HuH-7 (cell line): ENCODE results near the gene LRTM2.
"Not testable (repeated sequence)": the region's sequence is repeated elsewhere in the genome, so short reads cannot be mapped to it uniquely, and the experiment has no call there.

Experiments used
- DNase-seq: peaks from one replicate; pipeline ENCODE4 v3.0.0; 2011; ENCODE audit warnings: low spot score

LRTM2 gene

DNA sequence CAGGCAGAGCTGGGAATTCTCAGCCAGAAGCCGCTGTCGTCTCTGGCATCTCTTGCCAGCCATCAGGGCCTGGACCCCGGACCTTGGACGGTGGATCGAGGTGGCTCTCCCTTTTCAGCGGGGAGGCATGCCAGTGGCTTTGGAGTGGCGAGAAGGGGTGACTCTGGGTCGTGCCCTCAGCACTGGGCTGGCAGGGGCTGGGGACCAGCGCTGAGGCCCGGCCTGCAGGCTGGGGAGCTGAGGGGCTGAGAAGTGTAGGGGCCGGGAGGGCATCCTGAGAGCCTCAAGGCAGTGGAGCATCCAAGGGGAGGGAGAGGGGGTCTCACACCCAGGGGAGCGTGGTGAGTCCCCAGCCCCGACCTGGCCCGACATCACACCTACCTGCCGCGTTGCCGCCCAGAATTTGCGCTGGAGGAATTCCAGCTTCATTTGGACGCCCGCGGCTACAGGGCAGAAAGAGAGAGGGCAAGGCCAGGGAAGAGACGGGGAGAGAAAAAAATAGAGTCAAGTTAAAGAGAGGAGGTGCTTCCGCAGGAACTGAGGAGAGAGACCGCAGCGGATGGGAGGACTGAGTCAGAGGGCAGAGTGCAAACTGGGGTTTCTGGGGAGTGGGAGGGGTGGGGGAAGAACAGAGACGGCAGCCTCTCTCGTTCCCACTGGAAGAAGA is 9.0 kb upstream of the LRTM2 start:
- no peak for DNase-seq

DNA sequence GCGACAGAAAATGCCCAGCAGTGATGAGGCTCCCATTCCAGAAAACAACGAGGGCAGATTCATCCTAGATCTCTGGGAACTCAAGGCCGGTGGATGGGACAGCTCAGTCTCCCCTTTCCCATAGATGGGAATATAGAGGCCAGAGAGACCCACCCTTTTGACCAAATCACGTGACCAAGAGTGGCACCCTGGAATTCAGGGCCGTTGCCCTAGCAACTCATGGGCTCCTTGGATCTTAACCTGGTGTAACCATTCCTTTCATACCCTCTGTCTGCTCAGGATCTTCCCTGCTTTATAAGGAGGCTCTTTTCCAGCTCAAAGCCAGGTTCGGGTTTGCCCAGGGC is 8.4 kb upstream of the LRTM2 start:
- DNase-seq, result no peak

DNA sequence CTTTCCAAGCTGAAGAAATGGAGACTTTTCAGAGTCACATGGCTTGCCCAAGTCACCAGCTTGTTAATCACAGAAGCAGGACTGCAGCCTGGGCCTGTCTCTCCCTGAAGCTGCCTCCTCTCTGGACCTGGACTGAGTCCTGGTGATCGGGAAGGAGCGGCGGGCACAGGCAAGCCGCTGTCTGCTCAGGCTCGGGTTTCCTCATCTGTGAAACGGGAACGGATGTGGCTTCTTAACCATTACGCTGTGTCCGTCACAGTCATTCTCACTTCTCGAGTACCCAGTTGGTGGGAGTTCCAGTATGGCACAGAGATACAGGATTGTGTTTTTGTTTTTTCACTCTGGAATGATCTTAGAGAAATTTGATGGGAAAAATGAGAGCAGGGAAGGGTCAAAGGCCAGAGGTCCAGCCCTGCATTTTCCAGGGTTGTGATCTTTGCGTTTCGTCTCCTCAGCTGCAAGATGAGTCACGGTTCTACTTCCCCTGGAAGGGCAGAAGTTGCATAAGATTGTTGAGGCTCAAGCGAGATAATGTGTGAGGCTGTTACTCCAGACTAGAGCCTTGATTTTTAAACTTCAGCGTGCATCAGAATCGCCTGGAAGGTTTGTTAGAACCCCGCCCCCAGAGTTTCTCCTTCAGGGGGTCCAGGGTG is 7.6 kb upstream of the LRTM2 start:
- no peak for DNase-seq

DNA sequence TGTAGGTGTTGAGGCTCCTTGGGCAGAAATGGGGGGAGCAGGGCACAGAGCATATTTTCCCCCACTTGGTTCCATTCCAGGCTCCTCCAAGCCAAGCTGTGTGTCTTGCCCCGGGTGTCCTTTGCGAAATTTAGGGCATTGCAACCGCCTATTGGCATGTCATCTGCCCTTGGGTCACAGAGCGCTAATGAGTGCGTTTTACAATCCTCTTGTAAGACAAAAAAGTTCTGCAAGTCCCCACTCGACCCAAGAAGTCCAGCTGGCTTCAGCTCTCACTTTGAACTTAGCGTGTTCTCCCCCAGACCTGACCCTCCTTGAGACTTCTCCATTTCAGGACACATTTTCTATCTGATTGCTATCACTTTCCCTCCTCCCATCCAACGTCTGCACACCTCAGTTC is 6.1 kb upstream of the LRTM2 start:
- DNase-seq, result no peak

DNA sequence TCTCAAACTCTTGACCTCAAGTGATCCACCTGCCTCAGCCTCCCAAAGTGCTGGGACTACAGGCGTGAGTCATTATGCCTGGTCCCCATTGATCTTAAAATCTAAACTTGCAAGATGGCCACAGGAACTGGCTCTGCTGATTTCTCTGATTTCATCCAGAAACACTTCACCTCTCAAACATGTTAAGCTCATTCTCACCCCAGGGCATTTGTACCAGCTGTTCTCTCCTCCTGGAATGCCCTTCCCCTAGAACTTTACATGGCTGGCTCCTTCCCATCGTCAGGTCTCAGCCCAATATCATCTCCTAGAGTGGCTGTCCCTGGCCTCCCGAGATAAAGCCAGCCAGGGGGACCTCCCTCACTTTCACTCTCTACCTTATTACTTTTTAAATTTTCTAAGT is 5.3 kb upstream of the LRTM2 start:
- DNase-seq, result no peak

DNA sequence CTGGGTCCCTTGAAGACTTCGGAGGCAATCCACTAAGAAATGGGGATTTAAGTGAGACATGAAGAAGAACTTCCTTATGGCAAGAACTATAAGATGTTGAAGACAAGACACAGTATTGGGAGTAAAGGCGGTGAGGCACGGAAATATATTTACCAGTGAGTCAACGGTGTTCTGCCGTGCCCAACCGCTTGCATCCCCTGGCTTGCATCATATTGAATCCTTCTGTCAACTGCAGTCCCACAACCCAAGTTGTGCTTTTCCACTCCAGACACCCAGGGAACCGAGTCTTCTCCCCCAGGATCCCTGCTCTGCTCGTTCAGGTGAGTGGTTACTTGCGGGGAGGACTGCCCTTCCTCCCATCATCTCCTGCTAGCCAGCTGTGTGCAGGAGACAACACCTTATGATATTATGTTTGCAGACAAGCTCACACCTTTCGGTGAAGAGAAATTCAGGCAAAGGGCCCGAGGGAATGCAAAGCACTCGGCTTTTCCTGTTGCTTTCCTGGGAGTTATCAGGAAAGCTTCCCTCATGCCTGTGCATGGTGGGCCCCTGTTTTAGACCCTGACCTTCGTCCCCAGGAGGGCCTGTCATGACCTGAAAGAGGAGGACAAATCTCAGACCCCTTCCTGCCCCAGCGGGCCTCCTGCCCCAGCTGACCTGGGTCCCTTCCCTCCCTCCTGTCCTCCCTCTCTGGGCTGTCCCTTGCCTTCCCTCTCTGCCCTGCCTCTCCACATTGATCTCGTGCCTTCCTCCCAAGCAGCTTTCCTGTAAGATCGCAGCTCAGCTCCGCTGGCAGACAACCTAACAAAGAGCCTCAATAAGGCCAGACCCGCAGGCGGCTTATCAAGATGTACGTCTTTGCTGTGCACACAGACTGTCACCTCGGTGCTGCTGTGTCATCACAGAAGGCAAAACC is 4.3 kb upstream of the LRTM2 start:
- no peak for DNase-seq

DNA sequence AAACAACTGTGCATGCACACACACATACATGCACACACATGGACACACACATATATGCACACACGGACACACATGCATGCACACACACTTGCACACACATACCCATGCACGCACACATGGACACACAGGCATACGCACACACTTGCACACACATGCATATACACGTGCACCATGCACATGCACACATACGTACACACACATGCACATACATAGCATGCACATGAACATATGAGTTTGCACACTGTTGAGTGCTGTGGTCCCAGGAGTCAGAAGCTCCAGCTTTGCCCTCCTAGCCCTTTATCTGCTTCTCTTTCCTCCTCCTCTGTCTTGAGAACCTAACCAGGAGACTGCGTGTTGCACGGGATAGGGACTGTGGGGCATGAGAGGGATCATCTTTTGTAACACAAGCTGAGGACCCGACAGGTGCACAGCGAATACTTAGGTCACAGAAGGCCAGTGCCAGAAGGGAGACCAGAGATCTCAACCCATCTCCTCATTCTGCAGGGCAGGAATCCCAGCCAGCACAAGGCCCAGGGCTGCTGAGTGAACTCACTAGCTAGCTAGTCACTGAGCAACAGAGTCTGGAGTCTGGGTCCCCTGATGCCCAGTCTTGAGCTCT is 3.5 kb upstream of the LRTM2 start:
- no peak for DNase-seq

DNA sequence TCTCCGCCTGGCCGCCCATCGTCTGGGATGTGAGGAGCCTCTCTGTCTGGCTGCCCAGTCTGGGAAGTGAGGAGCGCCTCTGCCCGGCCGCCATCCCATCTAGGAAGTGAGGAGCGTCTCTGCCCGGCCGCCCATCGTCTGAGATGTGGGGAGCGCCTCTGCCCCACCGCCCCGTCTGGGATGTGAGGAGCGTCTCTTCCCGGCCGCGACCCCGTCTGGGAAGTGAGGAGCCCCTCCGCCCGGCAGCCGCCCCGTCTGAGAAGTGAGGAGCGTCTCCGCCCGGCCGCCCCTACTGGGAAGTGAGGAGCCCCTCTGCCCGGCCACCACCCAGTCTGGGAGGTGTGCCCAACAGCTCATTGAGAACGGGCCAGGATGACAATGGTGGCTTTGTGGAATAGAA is 2.4 kb upstream of the LRTM2 start:
- not testable (repeated sequence) for DNase-seq

DNA sequence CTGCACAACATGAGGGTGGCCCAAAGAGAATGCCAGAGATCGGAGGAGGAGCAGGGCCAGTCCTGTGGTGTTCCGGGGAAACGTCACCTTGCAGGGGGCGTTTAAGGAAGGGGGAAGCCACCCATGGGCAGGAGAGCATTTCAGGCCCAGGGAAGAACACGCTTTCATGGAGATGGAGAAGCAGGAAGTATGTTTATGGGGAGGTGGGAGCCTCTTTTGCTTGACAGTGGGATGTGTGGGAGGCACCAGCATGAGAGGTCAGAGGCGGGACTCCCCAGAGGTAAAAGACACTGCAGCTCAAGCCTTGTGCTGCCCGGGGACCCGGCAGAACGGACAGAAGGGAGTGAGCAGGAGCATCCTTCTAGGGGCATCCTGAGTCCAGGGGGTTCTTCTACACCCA is 1.3 kb upstream of the LRTM2 start:
- DNase-seq, result no peak

DNA sequence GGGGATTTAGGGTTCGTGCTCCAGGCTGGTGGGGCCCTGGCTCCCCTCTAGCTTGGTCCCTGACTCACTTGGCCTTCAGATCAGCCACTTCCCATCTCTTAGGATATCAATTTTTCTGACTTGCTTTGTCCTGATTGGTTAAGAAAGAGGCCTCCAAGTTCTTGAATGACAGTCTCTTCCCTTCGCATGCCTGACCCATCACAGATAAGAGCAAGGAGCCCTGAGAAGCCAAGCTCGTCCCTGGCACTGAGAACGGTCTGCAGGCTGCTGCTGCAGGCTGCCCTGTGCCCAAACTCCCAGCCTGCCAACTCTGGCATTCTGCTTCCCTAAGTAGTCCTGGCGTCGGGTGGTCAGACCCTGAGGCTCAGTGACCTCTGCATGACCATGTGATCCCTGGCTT is 794 bp upstream of the LRTM2 start:
- DNase-seq, result no peak

DNA sequence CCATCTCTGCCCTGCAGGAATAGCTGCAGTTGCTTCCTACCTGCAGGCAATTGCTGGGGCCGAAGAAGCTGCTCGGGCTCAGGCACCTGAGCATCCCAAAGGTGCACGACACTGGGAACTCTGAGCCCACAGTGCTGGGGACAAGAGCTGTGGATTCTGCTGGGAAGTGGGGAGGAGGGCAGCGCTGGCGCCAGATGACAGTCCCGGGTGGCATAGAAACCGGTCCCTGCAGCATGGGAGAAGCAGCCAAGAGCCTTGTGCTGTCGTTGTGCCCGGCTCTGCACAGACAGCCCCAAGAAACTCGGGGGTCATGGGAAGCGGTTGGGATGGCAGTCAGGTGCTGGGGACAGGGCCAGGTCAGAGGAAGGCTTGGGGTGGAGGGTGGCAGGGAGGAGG is 529 bp downstream of the LRTM2 start:
- DNase-seq, result no peak

DNA sequence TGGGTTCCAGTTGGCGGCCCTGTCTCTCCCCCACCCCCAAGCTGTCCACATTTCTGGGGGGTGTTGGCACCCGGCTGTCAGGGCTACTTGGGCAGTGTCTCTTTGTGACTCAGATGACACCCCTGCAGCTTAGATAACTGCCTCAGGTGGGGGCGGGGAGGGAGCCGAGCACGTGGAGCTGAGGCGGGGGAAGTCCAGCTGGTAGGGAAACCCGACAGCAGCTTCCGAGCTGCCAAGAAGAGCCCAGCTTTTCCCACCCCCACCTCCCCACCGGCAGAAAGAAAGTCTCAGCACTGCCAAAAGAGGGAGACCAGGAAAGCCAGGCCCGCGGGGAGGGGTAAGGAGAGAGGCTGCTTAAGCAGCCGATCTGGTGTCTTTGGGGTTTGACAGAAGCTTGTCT is 1.4 kb downstream of the LRTM2 start:
- no peak for DNase-seq

DNA sequence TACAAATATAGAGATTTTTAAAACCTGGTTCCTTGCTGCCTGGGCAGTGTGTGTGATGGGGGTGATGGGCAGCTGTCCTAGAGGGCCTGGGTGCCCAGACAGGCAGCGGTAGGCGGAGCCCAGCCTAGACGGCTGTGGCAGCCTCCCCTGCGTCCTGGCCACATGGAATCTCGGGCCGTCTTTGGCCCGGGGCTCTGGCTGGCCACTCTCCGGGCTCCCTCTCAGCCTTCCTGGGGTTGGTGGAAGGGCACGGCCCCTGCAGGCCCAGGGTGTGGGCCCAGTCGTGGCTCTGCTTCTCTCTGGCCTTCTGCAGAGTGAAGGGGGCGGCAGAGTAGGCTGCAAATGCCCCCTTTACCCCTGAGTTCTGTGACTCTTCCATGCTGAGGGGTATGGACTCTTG is 2.3 kb downstream of the LRTM2 start:
- no peak for DNase-seq

DNA sequence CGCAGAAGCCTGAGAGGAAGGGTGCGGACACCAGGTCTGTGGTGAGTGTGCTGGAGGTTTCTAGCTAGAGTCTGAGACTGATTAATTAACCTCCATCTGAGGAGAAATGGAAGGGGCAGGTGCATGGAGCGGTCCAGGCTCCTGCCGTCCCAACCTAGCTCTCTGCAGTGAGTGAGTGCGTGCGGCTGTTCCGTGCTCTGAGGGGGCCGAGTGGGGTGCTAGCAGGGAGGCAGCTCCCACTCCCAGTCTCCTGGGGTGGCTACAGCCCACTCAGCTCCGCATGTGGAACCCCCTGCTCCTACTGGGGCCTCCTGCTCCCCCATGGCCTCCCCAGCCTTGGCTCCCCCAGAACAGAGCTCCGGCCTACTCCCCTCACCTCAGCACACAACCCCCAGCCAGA is 2.9 kb downstream of the LRTM2 start:
- no peak for DNase-seq

DNA sequence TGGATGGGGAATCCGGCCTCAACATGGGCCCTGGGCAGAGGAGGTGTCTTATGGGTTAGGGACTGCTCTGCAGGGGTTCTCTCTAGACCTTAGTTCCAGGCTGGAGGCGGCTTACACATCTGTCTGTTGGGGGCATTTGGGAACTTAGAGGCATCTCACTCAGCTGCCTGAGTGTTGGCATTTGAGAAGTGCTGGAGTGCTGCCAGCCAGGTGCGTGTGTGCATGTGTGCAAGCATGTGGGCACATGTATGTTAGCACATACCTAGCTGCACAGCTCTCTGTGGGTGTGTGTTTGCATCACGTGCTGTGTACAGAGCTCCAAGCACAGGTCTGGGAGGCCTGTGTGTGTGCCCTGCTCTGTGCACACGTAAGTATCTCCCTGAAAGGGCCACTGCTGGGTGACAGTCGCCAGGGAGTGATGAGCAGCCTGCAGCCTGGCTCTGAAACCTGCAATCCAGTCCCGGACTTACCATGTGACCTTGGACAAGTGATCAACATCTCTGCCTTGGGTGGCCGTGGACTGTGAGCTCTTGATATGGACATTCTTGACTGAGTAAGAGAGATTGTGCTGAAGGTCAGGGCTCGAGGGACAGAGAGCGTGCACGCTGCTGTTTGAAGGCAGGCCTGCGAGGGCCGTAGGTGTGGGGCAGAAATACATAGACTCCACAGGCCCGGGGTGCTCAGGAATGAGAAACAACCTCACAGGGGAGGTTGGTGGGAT is 5.2 kb downstream of the LRTM2 start:
- no peak for DNase-seq

DNA sequence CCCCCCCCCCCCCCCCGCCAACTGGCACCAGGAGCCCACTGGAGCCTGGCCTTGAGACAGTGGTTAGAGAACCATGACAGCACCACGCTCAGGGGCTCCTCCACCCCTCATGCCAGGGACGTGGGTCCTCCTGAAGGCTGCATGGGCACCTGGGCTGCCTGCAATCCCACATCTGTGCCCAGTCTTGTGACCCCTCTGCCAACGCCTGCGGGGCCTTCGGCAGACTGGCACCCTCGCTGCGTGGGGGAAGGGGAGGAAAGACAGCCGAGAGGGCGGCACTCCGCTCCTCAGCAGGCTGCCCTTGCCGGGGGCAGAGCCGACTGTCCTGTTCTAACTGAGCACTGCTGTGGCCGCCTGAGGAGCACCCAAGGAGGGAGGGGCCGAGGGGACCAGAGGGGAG is 6.0 kb downstream of the LRTM2 start:
- no peak for DNase-seq

DNA sequence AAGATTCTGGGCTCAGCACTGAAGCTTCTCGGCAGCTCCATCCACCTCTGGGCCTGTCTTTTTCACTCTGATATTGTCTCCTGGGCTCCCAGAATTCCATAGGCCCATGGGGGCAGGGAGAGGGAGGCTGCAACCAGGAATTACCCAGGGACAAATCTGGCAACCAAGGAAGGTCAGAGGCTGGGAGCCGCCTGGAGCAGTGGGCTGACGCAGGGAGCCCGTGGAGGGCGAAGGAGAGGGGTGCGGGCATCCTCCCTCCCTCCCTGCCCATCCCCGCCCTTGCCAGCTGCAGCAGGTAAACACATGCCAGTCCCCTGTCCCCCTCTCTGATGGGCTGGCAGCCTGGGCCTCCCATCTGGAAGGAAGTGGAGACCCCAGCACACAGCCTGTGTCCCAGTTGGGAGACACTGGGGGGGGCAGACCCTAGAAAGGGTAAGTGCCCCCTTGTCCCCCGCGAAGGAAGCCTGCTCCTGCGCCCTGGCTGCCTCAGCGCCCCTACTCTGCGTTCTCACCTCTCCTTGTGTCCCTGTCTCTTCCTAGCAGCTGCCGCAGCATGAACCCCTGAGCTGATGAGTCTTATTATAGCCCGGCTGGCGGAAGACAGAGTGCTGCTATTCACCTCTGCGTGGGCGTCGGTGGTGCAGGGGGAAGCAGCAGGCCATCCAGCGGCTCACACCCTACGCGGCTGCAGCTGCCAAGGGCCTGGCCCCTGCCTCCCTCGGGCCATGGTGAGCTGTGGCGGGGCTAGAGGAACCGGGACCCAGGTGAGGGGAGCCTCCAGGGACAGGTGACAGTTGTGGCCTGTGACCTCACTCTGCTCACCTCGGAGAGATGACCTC is 6.7 kb downstream of the LRTM2 start:
- DNase-seq, result no peak

DNA sequence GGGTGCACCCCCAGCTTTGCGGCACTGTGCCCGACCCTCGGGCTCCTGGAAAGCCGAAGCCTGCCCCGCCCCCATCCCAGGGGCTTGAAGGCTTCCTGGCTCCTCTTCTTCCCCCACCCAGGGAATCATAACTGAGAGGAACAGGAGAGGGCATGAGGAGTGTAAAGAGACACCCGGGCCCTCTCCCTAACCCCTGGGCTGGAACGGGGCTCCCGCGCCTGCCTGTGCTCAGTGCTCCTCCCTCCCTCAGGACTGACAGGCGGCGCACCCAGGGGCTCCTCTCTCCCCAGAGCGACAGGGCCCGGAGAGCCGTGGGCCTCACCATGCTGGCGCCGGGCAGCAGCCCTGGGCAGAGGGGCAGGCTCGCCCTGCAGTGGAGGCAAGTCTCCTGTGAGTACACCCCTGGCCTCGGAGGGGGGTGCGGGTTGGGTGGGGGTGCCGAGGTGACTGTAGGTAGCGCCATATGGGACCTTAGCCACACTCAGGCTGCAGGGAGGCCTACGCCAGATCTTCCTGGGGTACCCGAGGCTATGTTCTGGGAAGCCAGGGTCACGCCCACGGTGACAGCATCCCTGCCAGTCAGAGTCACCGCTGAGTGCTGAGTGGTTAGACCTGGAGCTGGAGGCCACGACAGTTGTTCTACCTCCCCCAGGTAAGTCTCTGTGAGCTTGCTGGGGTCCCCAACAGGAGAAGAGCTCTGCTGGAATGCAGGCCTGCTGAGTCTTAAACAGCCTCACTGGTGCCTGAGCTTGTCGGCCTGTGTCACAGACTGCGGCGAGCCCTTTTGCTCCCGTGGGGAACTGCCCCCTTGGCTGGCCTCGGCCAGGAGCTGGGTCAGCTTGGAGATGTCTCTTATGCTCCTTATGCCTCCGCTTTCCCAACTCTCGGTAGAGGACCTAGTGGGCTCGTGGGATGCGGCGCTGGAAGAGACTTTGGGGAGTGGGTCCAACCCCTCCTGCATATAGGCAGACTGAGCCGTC is 7.8 kb downstream of the LRTM2 start:
- DNase-seq, result no peak

DNA sequence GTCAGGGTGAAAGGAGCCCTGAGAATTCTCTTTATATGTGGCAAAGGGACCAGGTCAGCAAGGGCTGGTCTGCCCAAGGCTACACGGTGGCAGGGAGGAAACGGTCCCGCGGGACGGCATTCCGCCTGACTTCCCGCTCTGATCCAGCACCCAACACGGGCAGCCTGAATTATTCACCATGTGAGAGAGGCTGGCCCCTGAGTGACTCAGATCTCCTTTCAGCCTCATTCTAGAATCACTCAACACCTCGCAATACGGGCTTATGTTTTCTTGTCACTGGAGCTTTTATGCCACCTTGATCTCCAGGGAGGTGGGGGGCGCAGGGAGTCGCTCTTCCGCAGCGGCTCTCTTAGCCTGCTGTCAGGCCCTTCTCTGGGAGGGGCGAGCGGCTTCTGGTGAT is 8.5 kb downstream of the LRTM2 start:
- DNase-seq, result no peak

DNA sequence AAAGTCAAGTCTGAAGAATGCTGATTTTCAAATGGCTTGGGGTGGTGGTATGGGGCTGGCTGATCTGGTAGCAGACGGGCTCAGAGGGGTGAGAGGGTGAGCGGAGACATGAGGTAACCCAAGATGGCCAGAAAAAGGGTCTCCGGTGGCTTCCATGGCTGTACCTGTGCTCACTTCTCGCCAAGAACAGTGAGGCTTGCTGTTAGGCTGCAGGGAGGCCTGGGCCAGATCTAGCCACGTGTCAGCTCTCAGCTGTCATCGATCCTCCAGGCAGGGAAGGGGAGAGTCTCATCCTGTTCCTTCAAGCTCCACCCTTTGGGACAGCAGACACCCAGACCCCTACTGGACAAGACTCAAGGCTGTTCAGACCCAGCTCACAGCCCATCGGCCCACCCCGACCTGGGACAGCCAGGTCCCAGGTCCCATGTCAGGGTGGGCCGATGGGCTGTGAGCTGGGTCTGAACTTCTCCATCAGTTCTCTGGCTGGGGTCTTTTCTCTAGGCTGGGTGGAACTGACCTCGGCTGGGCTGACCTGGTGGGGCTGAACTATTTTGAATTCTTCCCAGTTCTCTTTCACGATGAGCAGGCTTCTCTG is 9.0 kb downstream of the LRTM2 start:
- DNase-seq, result no peak
